Measurements from ENCODE around the gene NPR3. TPM values are rescaled to one million over a fixed set of nuclear protein-coding genes. Genes with fewer than 3 reads are reported as not detected.

The NPR3 gene
- total RNA-seq, 4 donors from 2014 or later: 6.1 to 10.1 (median 8.1) TPM

DNA sequence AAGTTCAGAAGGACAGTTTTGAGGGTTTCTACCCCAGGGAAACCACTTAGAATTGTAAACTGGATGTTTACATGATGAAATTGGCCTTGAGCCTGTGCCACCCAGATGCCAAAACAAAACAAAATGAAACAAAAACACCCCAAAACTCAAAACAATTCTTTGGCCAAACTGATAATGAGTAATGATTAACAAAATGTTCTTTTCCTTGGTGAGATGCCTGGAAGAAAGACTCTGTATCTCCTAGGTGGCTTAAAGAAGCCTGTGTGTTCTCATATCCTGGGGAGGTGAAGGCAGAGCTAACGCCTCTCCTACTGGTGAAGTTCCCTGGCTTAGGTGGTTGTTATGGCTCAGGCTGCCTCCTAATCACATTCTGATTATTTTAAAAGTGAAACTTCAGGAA, 120.5 kb downstream of the NPR3 start:
- 81% methylated on average over 1 of the region's 1 CpG for WGBS
- Histone ChIP-seq H3K27me3 (no peaks in the 10 kb centered on the region), H3K27ac (no peak overlapping the region), H3K4me3 (no peak overlapping the region), H3K4me1 (no peaks in the 10 kb centered on the region), H3K36me3 (no peaks in the 10 kb centered on the region), H3K9me3 (no peaks in the 10 kb centered on the region)
- DNase-seq (ENCODE audit: low spot score in 2 of 2): no peak
- TF ChIP-seq POLR2A (IDR thresholded peaks at IDR 0.05) (no peak), POLR2AphosphoS5 (IDR thresholded peaks at IDR 0.05) (no peak), EP300 (IDR thresholded peaks at IDR 0.05) (no peak)
- TF ChIP-seq, protein P1, sequence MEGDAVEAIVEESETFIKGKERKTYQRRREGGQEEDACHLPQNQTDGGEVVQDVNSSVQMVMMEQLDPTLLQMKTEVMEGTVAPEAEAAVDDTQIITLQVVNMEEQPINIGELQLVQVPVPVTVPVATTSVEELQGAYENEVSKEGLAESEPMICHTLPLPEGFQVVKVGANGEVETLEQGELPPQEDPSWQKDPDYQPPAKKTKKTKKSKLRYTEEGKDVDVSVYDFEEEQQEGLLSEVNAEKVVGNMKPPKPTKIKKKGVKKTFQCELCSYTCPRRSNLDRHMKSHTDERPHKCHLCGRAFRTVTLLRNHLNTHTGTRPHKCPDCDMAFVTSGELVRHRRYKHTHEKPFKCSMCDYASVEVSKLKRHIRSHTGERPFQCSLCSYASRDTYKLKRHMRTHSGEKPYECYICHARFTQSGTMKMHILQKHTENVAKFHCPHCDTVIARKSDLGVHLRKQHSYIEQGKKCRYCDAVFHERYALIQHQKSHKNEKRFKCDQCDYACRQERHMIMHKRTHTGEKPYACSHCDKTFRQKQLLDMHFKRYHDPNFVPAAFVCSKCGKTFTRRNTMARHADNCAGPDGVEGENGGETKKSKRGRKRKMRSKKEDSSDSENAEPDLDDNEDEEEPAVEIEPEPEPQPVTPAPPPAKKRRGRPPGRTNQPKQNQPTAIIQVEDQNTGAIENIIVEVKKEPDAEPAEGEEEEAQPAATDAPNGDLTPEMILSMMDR (IDR thresholded peaks at IDR 0.05): no peak

DNA sequence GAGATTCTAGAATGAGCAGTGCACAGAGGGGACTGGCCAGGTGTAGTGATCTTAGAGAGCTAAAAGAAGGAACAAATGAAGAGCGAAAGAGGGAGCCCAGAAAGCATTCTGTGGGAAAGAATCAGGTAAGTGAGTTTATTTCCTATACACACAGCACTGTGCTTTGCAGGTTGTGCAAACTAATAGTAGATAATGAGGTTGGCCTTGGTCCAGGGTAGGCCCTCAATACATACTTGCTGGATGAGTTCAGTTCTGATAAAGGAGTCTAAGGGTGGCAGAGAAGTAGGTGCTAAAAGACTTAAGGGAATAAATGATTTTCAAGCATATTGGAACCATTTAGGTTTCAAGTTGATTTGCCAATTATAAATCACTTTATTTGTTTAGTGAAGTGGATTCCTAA, 122.0 kb downstream of the NPR3 start:
- Histone ChIP-seq H3K27ac (no peak overlapping the region), H3K9me3 (no peaks in the 10 kb centered on the region), H3K36me3 (no peaks in the 10 kb centered on the region), H3K27me3 (no peaks in the 10 kb centered on the region), H3K4me1 (no peaks in the 10 kb centered on the region), H3K4me3 (no peak overlapping the region)
- 97% methylated on average over 1 of the region's 1 CpG for WGBS
- TF ChIP-seq EP300 (IDR thresholded peaks at IDR 0.05) (no peak), POLR2A (IDR thresholded peaks at IDR 0.05) (no peak), POLR2AphosphoS5 (IDR thresholded peaks at IDR 0.05) (no peak)
- TF ChIP-seq, protein P1 (IDR thresholded peaks at IDR 0.05): no peak
- no peak for DNase-seq (ENCODE audit: low spot score in 2 of 2)

DNA sequence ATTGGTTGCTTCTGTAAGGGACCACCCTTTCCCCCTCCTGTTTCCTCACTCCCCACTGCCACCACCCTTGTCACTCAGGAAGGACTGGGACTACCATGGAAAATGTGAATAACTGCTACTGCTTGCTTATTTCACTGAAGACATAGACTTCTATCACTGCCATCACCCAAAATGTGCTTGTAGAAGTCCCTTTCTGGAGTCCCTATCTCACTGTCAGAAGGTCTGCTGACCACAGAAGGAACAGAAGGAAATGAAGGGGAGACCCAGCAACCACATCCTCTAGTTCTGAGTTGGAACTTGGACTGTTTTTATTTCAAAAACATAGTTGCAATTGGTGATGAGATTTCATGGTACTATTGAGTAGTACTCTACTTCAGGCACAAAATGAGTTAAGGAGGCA, 122.5 kb downstream of the NPR3 start:
- Histone ChIP-seq H3K27ac (no peak overlapping the region), H3K9me3 (no peaks in the 10 kb centered on the region), H3K36me3 (no peaks in the 10 kb centered on the region), H3K27me3 (no peaks in the 10 kb centered on the region), H3K4me3 (no peak overlapping the region), H3K4me1 (no peaks in the 10 kb centered on the region)
- DNase-seq (ENCODE audit: low spot score in 2 of 2): no peak
- TF ChIP-seq EP300 (IDR thresholded peaks at IDR 0.05): no peak
- no peak for TF ChIP-seq POLR2A (IDR thresholded peaks at IDR 0.05)

DNA sequence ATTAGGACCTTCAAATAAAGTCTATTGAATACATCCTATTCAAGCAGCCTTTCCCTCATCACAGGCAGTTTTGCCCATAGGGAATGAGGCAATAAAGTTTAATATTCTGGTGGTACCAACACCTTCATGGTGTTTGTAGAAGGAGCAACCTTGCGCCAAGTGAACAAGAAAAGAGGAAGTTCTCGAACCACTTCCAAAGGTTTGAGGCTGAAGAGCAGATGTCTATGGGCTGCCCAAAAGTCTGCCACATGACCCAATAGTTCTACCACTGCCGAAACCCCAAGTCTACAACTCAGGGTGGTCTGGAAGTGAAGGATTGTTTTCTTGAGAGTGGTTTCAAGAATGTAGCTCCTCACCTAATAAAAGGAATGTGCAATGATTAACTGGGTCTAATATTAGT, 123.1 kb downstream of the NPR3 start:
- H3K27ac ChIP-seq: no peak overlapping the region
- H3K9me3 ChIP-seq: no peaks in the 10 kb centered on the region
- DNase-seq (ENCODE audit: low spot score in 2 of 2): no peak
- H3K4me3 ChIP-seq: no peak overlapping the region
- TF ChIP-seq, protein P1 (IDR thresholded peaks at IDR 0.05): no peak
- TF ChIP-seq EP300 (IDR thresholded peaks at IDR 0.05): no peak
- no peak for TF ChIP-seq POLR2A (IDR thresholded peaks at IDR 0.05)
- TF ChIP-seq POLR2AphosphoS5 (IDR thresholded peaks at IDR 0.05): no peak
- no peaks in the 10 kb centered on the region for H3K36me3 ChIP-seq
- no peaks in the 10 kb centered on the region for H3K4me1 ChIP-seq
- no peaks in the 10 kb centered on the region for H3K27me3 ChIP-seq
- 86% methylated on average over 3 of the region's 3 CpGs for WGBS

DNA sequence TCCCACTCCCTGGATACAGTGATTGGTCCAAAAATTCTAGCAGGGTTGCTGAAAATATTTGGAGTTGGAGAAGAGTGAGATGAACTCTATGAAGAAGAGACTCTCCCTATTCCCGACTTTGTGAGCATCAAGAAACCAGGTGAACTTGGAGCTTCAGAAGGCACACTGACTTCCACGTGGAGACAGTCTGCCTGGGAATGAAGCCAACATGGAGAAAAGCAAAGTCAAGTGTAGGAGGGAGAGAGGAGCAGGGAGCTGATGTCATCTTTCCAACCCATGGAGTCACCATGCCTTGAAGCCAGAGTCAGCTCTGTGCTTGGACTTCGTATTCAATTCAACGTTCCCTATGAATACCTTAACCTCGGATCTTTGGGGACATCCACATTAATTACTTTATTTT, 125.1 kb downstream of the NPR3 start:
- WGBS: 71% methylated on average over 5 of the region's 5 CpGs
- TF ChIP-seq EP300 (IDR thresholded peaks at IDR 0.05): no peak
- no peak for TF ChIP-seq POLR2AphosphoS5 (IDR thresholded peaks at IDR 0.05)
- TF ChIP-seq, protein P1 (IDR thresholded peaks at IDR 0.05): no peak
- no peak for TF ChIP-seq POLR2A (IDR thresholded peaks at IDR 0.05)
- Histone ChIP-seq H3K36me3 (no peaks in the 10 kb centered on the region), H3K27me3 (no peaks in the 10 kb centered on the region), H3K4me3 (no peak overlapping the region), H3K9me3 (no peaks in the 10 kb centered on the region), H3K4me1 (no peaks in the 10 kb centered on the region), H3K27ac (no peak overlapping the region)
- DNase-seq (ENCODE audit: low spot score in 2 of 2): no peak

DNA sequence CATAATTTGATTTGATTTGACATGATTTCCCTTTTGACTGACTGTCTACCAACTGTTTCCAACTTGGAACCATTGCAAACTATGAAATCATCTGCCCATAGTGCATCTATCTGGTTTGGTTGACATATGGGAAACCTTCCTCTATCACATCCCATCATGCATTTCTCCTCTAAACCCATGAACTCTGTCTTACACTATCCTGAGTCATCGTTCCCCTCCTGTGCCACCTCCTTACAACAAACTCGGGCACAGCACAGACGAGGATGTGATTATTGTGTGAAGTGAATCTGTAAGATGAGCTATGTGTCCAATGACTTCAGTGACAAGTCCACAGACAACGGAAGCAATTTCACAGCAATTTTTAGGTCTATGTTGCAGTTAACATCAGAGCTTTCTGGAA, 126.1 kb downstream of the NPR3 start:
- WGBS: 92% methylated on average over 4 of the region's 4 CpGs

More for the DNA sequence above, 126.1 kb downstream of the NPR3 start:
- Histone ChIP-seq H3K36me3 (no peaks in the 10 kb centered on the region), H3K9me3 (no peaks in the 10 kb centered on the region), H3K4me1 (no peaks in the 10 kb centered on the region), H3K27ac (no peak overlapping the region), H3K27me3 (no peaks in the 10 kb centered on the region), H3K4me3 (no peak overlapping the region)
- TF ChIP-seq, protein P1 (IDR thresholded peaks at IDR 0.05): no peak
- TF ChIP-seq POLR2AphosphoS5 (IDR thresholded peaks at IDR 0.05) (no peak), POLR2A (IDR thresholded peaks at IDR 0.05) (no peak), EP300 (IDR thresholded peaks at IDR 0.05) (no peak)
- DNase-seq (ENCODE audit: low spot score in 2 of 2): no peak

All from suprapubic skin (tissue), 4 donors.